Epithelial cell of proximal tubule (primary cell): ENCODE results near the gene SMIM8. TPM values are rescaled to one million over a fixed set of nuclear protein-coding genes. Genes with fewer than 3 reads are reported as not detected.

Experiments
- DNase-seq: peaks from one replicate; pipeline ENCODE4 v3.0.0-alpha.2; 2011; ENCODE audit warnings: low read depth
- H3K4me3 ChIP-seq: 2 replicates; pipeline ENCODE4 v1.5.1; 2011; ENCODE audit warnings: low read depth, mild to moderate bottlenecking, low read length
- CTCF ChIP-seq: conservative IDR thresholded peaks from 2 replicates; pipeline ENCODE4 v1.5.1; 2012; ENCODE audit warnings: low read depth, mild to moderate bottlenecking, low read length
- total RNA-seq: library from RNA; depleted of rRNA; stranded (reverse); fragments of >200 nt; gene quantifications from 2 replicates; pipeline ENCODE4 v1.2.3, GENCODE V29; 2015

Gene SMIM8
- total RNA-seq, 1 donor from 2014 or later: 2.7 TPM

- no peak for DNase-seq
- TF ChIP-seq CTCF: no peak
- H3K4me3 ChIP-seq: no peak overlapping the region
Measured at GRCh38 chr6:87364602-87365252, 42.3 kb downstream of the SMIM8 start.

- H3K4me3 ChIP-seq: no peak overlapping the region
- TF ChIP-seq CTCF: no peak
- DNase-seq: no peak
Measured at GRCh38 chr6:87366072-87366827, 43.9 kb downstream of the SMIM8 start.

- H3K4me3 ChIP-seq: no peak overlapping the region
- no peak for TF ChIP-seq CTCF
Measured at GRCh38 chr6:87366899-87367298, 44.5 kb downstream of the SMIM8 start.

GRCh38 chr6:87373377-87373776, 51.0 kb downstream of the SMIM8 start:
- no peak for TF ChIP-seq CTCF
- DNase-seq: no peak
- no peak overlapping the region for H3K4me3 ChIP-seq

More at GRCh38 chr6:87366899-87367298, 44.5 kb downstream of the SMIM8 start:
- DNase-seq: no peak

- no peak overlapping the region for H3K4me3 ChIP-seq
- no peak for DNase-seq
- no peak for TF ChIP-seq CTCF
Measured at GRCh38 chr6:87375315-87375714, 52.9 kb downstream of the SMIM8 start.

GRCh38 chr6:87376643-87377042, 54.3 kb downstream of the SMIM8 start:
- no peak overlapping the region for H3K4me3 ChIP-seq
- no peak for DNase-seq
- no peak for TF ChIP-seq CTCF
